Cardiac muscle cell (in vitro differentiated cells and primary cell): Measurements from ENCODE around the gene RNU6-1. TPM values are rescaled to one million over a fixed set of nuclear protein-coding genes. Genes with fewer than 3 reads are reported as not detected.

ENCODE experiments used
- DNase-seq, 2 donors: peaks; one replicate each; pipeline versions ENCODE4 v3.0.0 to v3.0.0-alpha.2; 2010 to 2017; ENCODE audit warnings: low read depth in 1 of 2, low spot score in 1 of 2
- H3K27ac ChIP-seq: fragments of 200-600 bp; sonication (generic); 2 replicates; pipeline ENCODE4 v1.5.1; 2016
- H3K27me3 ChIP-seq: fragments of 200-600 bp; sonication (generic); 2 replicates; pipeline ENCODE4 v1.6.0; 2016; ENCODE audit warnings: control low read depth
- H3K36me3 ChIP-seq: fragments of 200-600 bp; sonication (generic); 2 replicates; pipeline ENCODE4 v1.5.1; 2016; ENCODE audit warnings: control low read depth
- H3K4me1 ChIP-seq: fragments of 200-600 bp; sonication (generic); 2 replicates; pipeline ENCODE4 v1.8.1; 2017; ENCODE audit warnings: low read depth, mild to moderate bottlenecking, mixed run types
- H3K4me3 ChIP-seq: fragments of 200-600 bp; sonication (generic); 2 replicates; pipeline ENCODE4 v1.5.1; 2016; ENCODE audit warnings: mild to moderate bottlenecking
- H3K9me3 ChIP-seq: fragments of 200-600 bp; sonication (generic); 2 replicates; pipeline ENCODE4 v1.5.1; 2017; ENCODE audit warnings: low read depth, mild to moderate bottlenecking, control low read depth
- CTCF ChIP-seq: IDR thresholded peaks from 2 replicates; pipeline ENCODE4 v1.5.1; 2012; ENCODE audit warnings: low read depth, mild to moderate bottlenecking, low read length
- polyA plus RNA-seq: library from polyadenylated mRNA; unstranded; fragments of >200 nt; fragmentation: Nextera tagmentation; extraction: Ambion mirVana; gene quantifications from 2 replicates; pipeline ENCODE4 v1.2.1, GENCODE V29; 2016
- total RNA-seq: library from RNA; depleted of rRNA; stranded (reverse); fragments of >200 nt; gene quantifications from 2 replicates; pipeline ENCODE4 v1.2.3, GENCODE V29; 2016

RNU6-1 gene
- total and polyA plus RNA-seq, 2 experiments from 2014 or later, result not detected

GRCh38 chr15:67805666-67806516, 34.0 kb downstream of the RNU6-1 start:
- no peaks in the 10 kb centered on the region for H3K4me1 ChIP-seq
- H3K36me3 ChIP-seq, result no peaks in the 10 kb centered on the region
- no peaks in the 10 kb centered on the region for H3K9me3 ChIP-seq
- no peak for TF ChIP-seq CTCF
- DNase-seq, result no peak
- no peak overlapping the region for H3K27ac ChIP-seq
- H3K4me3 ChIP-seq, result no peak overlapping the region
- peaks cover 91% of the 10 kb centered on the region for H3K27me3 ChIP-seq

GRCh38 chr15:67805008-67805665, 34.7 kb downstream of the RNU6-1 start:
- no peak for DNase-seq
- no peak for TF ChIP-seq CTCF

GRCh38 chr15:67803996-67804843, 35.6 kb downstream of the RNU6-1 start:
- Histone ChIP-seq H3K36me3 (no peaks in the 10 kb centered on the region), H3K27me3 (peaks cover 85% of the 10 kb centered on the region), H3K4me1 (no peaks in the 10 kb centered on the region), H3K9me3 (no peaks in the 10 kb centered on the region), H3K27ac (no peak overlapping the region), H3K4me3 (no peak overlapping the region)
- DNase-seq, result no peak
- TF ChIP-seq CTCF, result no peak

More at GRCh38 chr15:67805008-67805665, 34.7 kb downstream of the RNU6-1 start:
- Histone ChIP-seq H3K27me3 (peaks cover 91% of the 10 kb centered on the region), H3K27ac (no peak overlapping the region), H3K4me3 (no peak overlapping the region), H3K36me3 (no peaks in the 10 kb centered on the region), H3K9me3 (no peaks in the 10 kb centered on the region), H3K4me1 (no peaks in the 10 kb centered on the region)

- no peak overlapping the region for H3K4me3 ChIP-seq
- no peaks in the 10 kb centered on the region for H3K9me3 ChIP-seq
- no peak for TF ChIP-seq CTCF
- H3K27me3 ChIP-seq, result peaks cover 76% of the 10 kb centered on the region
- H3K27ac ChIP-seq, result no peak overlapping the region
- H3K36me3 ChIP-seq, result no peaks in the 10 kb centered on the region
- DNase-seq, result no peak
- no peaks in the 10 kb centered on the region for H3K4me1 ChIP-seq
Observed at GRCh38 chr15:67803299-67803698, 36.5 kb downstream of the RNU6-1 start.
